BLaER1 treated with 17β-estradiol and CSF1 and Interleukin-3, amounts not matched to agents 10 nM and 100 nM (cell line): ENCODE measurements around the gene SPACA5.
"Not testable (repeated sequence)": the region's sequence is repeated elsewhere in the genome, so short reads cannot be mapped to it uniquely, and the experiment has no call there.

Source experiments
- H3K27ac ChIP-seq, 11 experiments: shearing (Covaris generic); formaldehyde crosslinking; 2 replicates each; pipeline ENCODE4 v1.8.1; 2022
- H3K27me3 ChIP-seq, 11 experiments: shearing (Covaris generic); formaldehyde crosslinking; 2 replicates each; pipeline ENCODE4 v1.8.1; 2022
- H3K36me3 ChIP-seq, 11 experiments: shearing (Covaris generic); formaldehyde crosslinking; 2 replicates each; pipeline ENCODE4 v1.8.1; 2022
- H3K4me1 ChIP-seq, 10 experiments: shearing (Covaris generic); formaldehyde crosslinking; 2 replicates each; pipeline ENCODE4 v1.8.1; 2022
- H3K4me2 ChIP-seq, 11 experiments: shearing (Covaris generic); formaldehyde crosslinking; 2 replicates each; pipeline ENCODE4 v1.8.1; 2022
- H3K4me3 ChIP-seq, 10 experiments: shearing (Covaris generic); formaldehyde crosslinking; 2 replicates each; pipeline ENCODE4 v1.8.1; 2022
- H3K9ac ChIP-seq, 11 experiments: shearing (Covaris generic); formaldehyde crosslinking; 2 replicates each; pipeline ENCODE4 v1.8.1; 2022
- H3K9me3 ChIP-seq, 11 experiments: shearing (Covaris generic); formaldehyde crosslinking; replicated peaks in 1 of 11; 2 replicates each; pipeline ENCODE4 v1.8.1; 2022
- H4K20me1 ChIP-seq, 11 experiments: shearing (Covaris generic); formaldehyde crosslinking; 2 replicates each; pipeline ENCODE4 v1.8.1; 2022
- Cebpa-rat ChIP-seq, 11 experiments: shearing (Covaris generic); IDR thresholded peaks; 2 replicates each; pipeline ENCODE4 v1.8.1; 2022

The SPACA5 gene

GRCh38 chrX:47991263-47992094 is 15.3 kb upstream of the SPACA5 start:
- no peak for TF ChIP-seq Cebpa-rat (IDR thresholded peaks at IDR 0.05)
- peaks cover 62 to 97% (median 79%) of the 10 kb centered on the region in 11 experiments for H3K36me3 ChIP-seq
- no peaks in the 10 kb centered on the region for H4K20me1 ChIP-seq

GRCh38 chrX:47992095-47992380 is 14.8 kb upstream of the SPACA5 start:
- Histone ChIP-seq H3K27ac (peak overlapping the region in 3 of 11 experiments; percentile 42 to 45 (median 44); a peak in 4 of 22 replicates), H3K4me1 (peaks cover 0 to 6% (median 0%) of the 10 kb centered on the region in 10 experiments; a peak in 1 of 20 replicates), H3K36me3 (peaks cover 62 to 97% (median 79%) of the 10 kb centered on the region in 11 experiments), H4K20me1 (no peaks in the 10 kb centered on the region), H3K9ac (no peak overlapping the region), H3K9me3 (peaks cover 86 to 100% (median 96%) of the 10 kb centered on the region in 11 experiments), H3K4me3 (no peak overlapping the region), H3K4me2 (no peak overlapping the region), H3K27me3 (peaks cover 17 to 80% (median 63%) of the 10 kb centered on the region in 11 experiments)
- no peak for TF ChIP-seq Cebpa-rat (IDR thresholded peaks at IDR 0.05)

More at GRCh38 chrX:47991263-47992094, 15.3 kb upstream of the SPACA5 start:
- Histone ChIP-seq H3K9me3 (peaks cover 86 to 100% (median 96%) of the 10 kb centered on the region in 11 experiments), H3K9ac (no peak overlapping the region), H3K27ac (peak overlapping the region in 3 of 11 experiments; percentile 42 to 51 (median 44); a peak in 5 of 22 replicates), H3K4me2 (no peak overlapping the region), H3K4me1 (peaks cover 0 to 6% (median 0%) of the 10 kb centered on the region in 10 experiments; a peak in 1 of 20 replicates), H3K27me3 (peaks cover 14 to 78% (median 67%) of the 10 kb centered on the region in 11 experiments), H3K4me3 (no peak overlapping the region)

DNA sequence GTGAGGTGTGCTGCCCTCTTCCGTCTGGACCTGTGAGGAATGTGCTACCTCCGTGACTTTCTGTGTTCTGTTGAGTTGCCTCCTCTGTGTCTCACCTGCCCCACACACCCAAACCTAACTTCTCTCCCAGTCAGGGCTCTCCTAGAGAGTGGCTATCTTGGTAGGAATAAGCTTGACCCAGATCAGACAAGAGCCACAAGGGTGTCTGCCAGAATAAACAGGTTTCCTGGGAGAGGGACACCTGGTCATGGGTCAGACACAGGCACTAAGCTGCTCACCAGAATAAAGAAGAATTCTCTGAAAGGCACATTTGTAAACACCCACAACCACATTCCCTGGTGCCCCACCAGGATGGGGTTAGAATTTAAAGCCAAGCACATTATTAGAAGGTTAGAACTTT is 14.1 kb upstream of the SPACA5 start:
- H3K9me3 ChIP-seq: peaks cover 86 to 100% (median 96%) of the 10 kb centered on the region in 11 experiments
- no peak overlapping the region for H3K4me3 ChIP-seq
- H3K4me2 ChIP-seq: no peak overlapping the region
- no peak overlapping the region for H3K27ac ChIP-seq
- H3K36me3 ChIP-seq: peaks cover 62 to 97% (median 78%) of the 10 kb centered on the region in 11 experiments
- TF ChIP-seq Cebpa-rat (IDR thresholded peaks at IDR 0.05): no peak
- H3K27me3 ChIP-seq: peaks cover 17 to 77% (median 63%) of the 10 kb centered on the region in 11 experiments
- H4K20me1 ChIP-seq: no peaks in the 10 kb centered on the region
- H3K9ac ChIP-seq: no peak overlapping the region
- peaks cover 0 to 6% (median 0%) of the 10 kb centered on the region in 10 experiments; a peak in 1 of 20 replicates for H3K4me1 ChIP-seq

- peaks cover 40 to 63% (median 53%) of the 10 kb centered on the region in 11 experiments for H3K9me3 ChIP-seq
- no peak overlapping the region for H3K9ac ChIP-seq
- no peak overlapping the region for H3K27ac ChIP-seq
- H4K20me1 ChIP-seq: no peaks in the 10 kb centered on the region
- H3K4me2 ChIP-seq: no peak overlapping the region; a peak in 1 of 22 replicates
- H3K36me3 ChIP-seq: peaks cover 19 to 54% (median 29%) of the 10 kb centered on the region in 11 experiments
- H3K4me3 ChIP-seq: no peak overlapping the region; a peak in 1 of 20 replicates
- H3K4me1 ChIP-seq: peaks cover 0 to 11% (median 9%) of the 10 kb centered on the region in 10 experiments; a peak in 13 of 20 replicates
- no peak for TF ChIP-seq Cebpa-rat (IDR thresholded peaks at IDR 0.05)
- H3K27me3 ChIP-seq: peaks cover 17 to 44% (median 33%) of the 10 kb centered on the region in 11 experiments
Measured at GRCh38 chrX:48001260-48001659, 5.5 kb upstream of the SPACA5 start.

GRCh38 chrX:48002319-48002718 is 4.5 kb upstream of the SPACA5 start:
- peaks cover 9 to 43% (median 20%) of the 10 kb centered on the region in 11 experiments for H3K36me3 ChIP-seq
- no peak for TF ChIP-seq Cebpa-rat (IDR thresholded peaks at IDR 0.05)
- no peaks in the 10 kb centered on the region for H4K20me1 ChIP-seq
- H3K9ac ChIP-seq: no peak overlapping the region
- peak overlapping the region in 6 of 10 experiments; percentile 69 to 82 (median 74); a peak in 7 of 20 replicates for H3K4me3 ChIP-seq
- H3K27ac ChIP-seq: no peak overlapping the region
- H3K4me2 ChIP-seq: peak overlapping the region; percentile 22 to 84 (median 68)
- H3K9me3 ChIP-seq: peaks cover 30 to 52% (median 43%) of the 10 kb centered on the region in 11 experiments; a peak in 21 of 22 replicates
- H3K27me3 ChIP-seq: peaks cover 16 to 36% (median 25%) of the 10 kb centered on the region in 11 experiments
- H3K4me1 ChIP-seq: peaks cover 0 to 11% (median 9%) of the 10 kb centered on the region in 10 experiments; a peak in 13 of 20 replicates

DNA sequence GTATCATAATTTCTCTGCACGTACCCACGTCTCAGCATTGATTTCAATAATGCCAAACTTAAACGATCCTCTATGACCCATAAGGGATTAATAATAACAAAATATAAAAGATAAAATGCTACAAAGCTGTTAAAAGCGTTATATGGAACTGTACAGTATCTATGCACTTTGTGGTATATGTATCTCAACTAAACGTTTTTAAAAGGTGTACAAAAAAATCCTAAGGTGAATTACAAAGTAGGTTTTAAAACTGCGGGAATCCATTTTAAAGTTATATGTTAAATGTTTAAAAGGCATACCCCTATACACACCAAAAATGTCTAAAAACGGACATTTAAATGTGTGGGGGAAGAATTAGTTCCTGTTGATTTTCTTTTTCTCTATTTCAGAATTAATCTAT is 3.9 kb upstream of the SPACA5 start:
- Histone ChIP-seq H3K4me3 (peak overlapping the region; percentile 66 to 82 (median 73)), H3K9ac (peak overlapping the region; percentile 83 to 91 (median 86); a peak in 21 of 22 replicates), H3K4me1 (peaks cover 0 to 11% (median 9%) of the 10 kb centered on the region in 10 experiments; a peak in 13 of 20 replicates), H3K27ac (peak overlapping the region in 10 of 11 experiments; percentile 73 to 92 (median 86); a peak in 17 of 22 replicates), H3K9me3 (peaks cover 25 to 46% (median 36%) of the 10 kb centered on the region in 11 experiments; a peak in 20 of 22 replicates), H3K4me2 (peak overlapping the region; percentile 37 to 84 (median 71); a peak in 18 of 22 replicates), H4K20me1 (no peaks in the 10 kb centered on the region), H3K36me3 (peaks cover 7 to 37% (median 14%) of the 10 kb centered on the region in 11 experiments; a peak in 20 of 22 replicates), H3K27me3 (peaks cover 16 to 36% (median 25%) of the 10 kb centered on the region in 11 experiments)
- TF ChIP-seq Cebpa-rat (IDR thresholded peaks at IDR 0.05): no peak

- peak overlapping the region; percentile 73 to 92 (median 85) for H3K27ac ChIP-seq
- TF ChIP-seq Cebpa-rat (IDR thresholded peaks at IDR 0.05): no peak
Measured at GRCh38 chrX:48003367-48003757, 3.4 kb upstream of the SPACA5 start.

GRCh38 chrX:48003758-48004457 is 2.9 kb upstream of the SPACA5 start, which contains the start of gene ZNF182:
TSS of gene ZNF182 (minus strand) at chrX:48003989. CDS start at chrX:48002609, 1,380 bp downstream.
- peaks cover 15 to 36% (median 27%) of the 10 kb centered on the region in 11 experiments; a peak in 17 of 22 replicates for H3K9me3 ChIP-seq
- peaks cover 0 to 11% (median 9%) of the 10 kb centered on the region in 10 experiments; a peak in 13 of 20 replicates for H3K4me1 ChIP-seq
- H3K4me3 ChIP-seq: peak within 1 kb of the TSS; percentile 66 to 82 (median 73)
- H3K9ac ChIP-seq: peak within 1 kb of the TSS; percentile 83 to 91 (median 86)
- H3K27me3 ChIP-seq: peaks cover 16 to 36% (median 25%) of the 10 kb centered on the region in 11 experiments
- peak within 1 kb of the TSS; percentile 37 to 84 (median 71) for H3K4me2 ChIP-seq
- no peaks in the 10 kb centered on the region for H4K20me1 ChIP-seq
- H3K36me3 ChIP-seq: peaks cover under 1 to 31% (median 11%) of the 10 kb centered on the region in 11 experiments; a peak in 17 of 22 replicates
- no peak for TF ChIP-seq Cebpa-rat (IDR thresholded peaks at IDR 0.05)
- peak within 1 kb of the TSS; percentile 73 to 92 (median 85) for H3K27ac ChIP-seq

More at GRCh38 chrX:48003367-48003757, 3.4 kb upstream of the SPACA5 start:
- Histone ChIP-seq H3K9me3 (peaks cover 20 to 42% (median 32%) of the 10 kb centered on the region in 11 experiments; a peak in 20 of 22 replicates), H3K9ac (peak overlapping the region; percentile 83 to 91 (median 86)), H3K4me1 (peaks cover 0 to 11% (median 9%) of the 10 kb centered on the region in 10 experiments; a peak in 13 of 20 replicates), H4K20me1 (no peaks in the 10 kb centered on the region), H3K36me3 (peaks cover 6 to 37% (median 12%) of the 10 kb centered on the region in 11 experiments; a peak in 19 of 22 replicates), H3K4me2 (peak overlapping the region; percentile 37 to 84 (median 71)), H3K4me3 (peak overlapping the region; percentile 66 to 82 (median 73)), H3K27me3 (peaks cover 16 to 36% (median 25%) of the 10 kb centered on the region in 11 experiments)

- H4K20me1 ChIP-seq, H3K4me1 ChIP-seq, H3K27ac ChIP-seq, H3K9ac ChIP-seq, H3K27me3 ChIP-seq, H3K4me2 ChIP-seq, H3K4me3 ChIP-seq, H3K36me3 ChIP-seq, H3K9me3 ChIP-seq: not testable (repeated sequence)
Measured at GRCh38 chrX:48009445-48009960, 2.7 kb downstream of the SPACA5 start.

DNA sequence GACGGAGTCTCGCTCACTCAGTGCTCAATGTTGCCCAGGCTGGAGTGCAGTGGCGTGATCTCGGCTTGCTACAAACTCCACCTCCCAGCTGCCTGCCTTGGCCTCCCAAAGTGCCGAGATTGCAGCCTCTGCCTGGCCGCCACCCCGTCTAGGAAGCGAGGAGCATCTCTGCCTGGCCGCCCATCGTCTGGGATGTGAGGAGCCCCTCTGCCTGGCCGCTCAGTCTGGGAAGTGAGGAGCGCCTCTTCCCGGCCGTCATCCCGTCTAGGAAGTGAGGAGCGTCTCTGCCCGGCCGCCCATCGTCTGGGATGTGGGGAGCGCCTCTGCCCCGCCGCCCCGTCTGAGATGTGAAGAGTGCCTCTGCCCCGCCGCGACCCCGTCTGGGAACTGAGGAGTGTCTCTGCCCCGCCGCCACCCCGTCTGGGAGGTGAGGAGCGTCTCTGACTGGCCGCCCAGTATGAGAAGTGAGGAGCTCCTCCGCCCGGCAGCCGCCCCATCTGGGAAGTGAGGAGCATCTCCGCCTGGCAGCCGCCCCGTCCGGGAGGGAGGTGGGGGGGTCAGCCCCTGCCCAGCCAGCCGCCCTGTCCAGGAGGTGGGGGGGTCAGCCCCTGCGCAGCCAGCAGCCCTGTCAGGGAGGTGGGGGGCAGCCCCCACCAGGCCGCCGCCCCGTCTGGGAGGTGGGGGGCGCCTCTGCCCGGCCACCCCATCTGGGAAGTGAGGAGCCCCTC is 10.0 kb downstream of the SPACA5 start:
- not testable (repeated sequence) for H3K27ac ChIP-seq

GRCh38 chrX:48019892-48020291 is 13.1 kb downstream of the SPACA5 start:
- H3K9me3 ChIP-seq: peaks cover 0 to 22% (median 0%) of the 10 kb centered on the region in 11 experiments; a peak in 9 of 22 replicates
- H3K36me3 ChIP-seq, H3K27ac ChIP-seq, H3K4me1 ChIP-seq, H3K9ac ChIP-seq, H3K4me3 ChIP-seq, H4K20me1 ChIP-seq: not testable (repeated sequence)
- peak overlapping the region in 1 of 11 experiments; percentile 50; a peak in 1 of 22 replicates for H3K4me2 ChIP-seq
- H3K27me3 ChIP-seq: peaks cover 0 to 18% (median 4%) of the 10 kb centered on the region in 11 experiments; a peak in 9 of 22 replicates

More for the DNA sequence above, 10.0 kb downstream of the SPACA5 start:
- H3K4me3 ChIP-seq, H3K4me1 ChIP-seq, H4K20me1 ChIP-seq, H3K4me2 ChIP-seq, H3K36me3 ChIP-seq, H3K9ac ChIP-seq: not testable (repeated sequence)
- peaks cover 0 to 15% (median 5%) of the 10 kb centered on the region in 11 experiments; a peak in 7 of 22 replicates for H3K27me3 ChIP-seq
- H3K9me3 ChIP-seq: peaks cover 0 to 17% (median 0%) of the 10 kb centered on the region in 11 experiments; a peak in 9 of 22 replicates
